Tibial artery (tissue), 4 donors: Measurements from ENCODE around the gene TBC1D24.

ENCODE experiments used
- DNase-seq, 2 donors: peaks; one replicate each; pipeline ENCODE4 v3.0.0-alpha.2; 2019
- H3K27ac ChIP-seq, 2 donors: fragments of 200-600 bp; sonication (generic) in 1 of 2; 1 replicate in 1 of 2; 2 replicates in 1 of 2; pipeline ENCODE4 v1.5.1; 2018 to 2019; ENCODE audit warnings: mild to moderate bottlenecking in 1 of 2
- H3K27me3 ChIP-seq, 2 donors: fragments of 200-600 bp; sonication (generic) in 1 of 2; one replicate each; pipeline versions ENCODE4 v1.5.1 to v1.6.0; 2016 to 2019
- H3K36me3 ChIP-seq, 3 donors: fragments of 200-600 bp; sonication (generic) in 2 of 3; one replicate each; pipeline ENCODE4 v1.5.1; 2016 to 2019; ENCODE audit warnings: mild to moderate bottlenecking in 2 of 3
- H3K4me1 ChIP-seq, 4 donors: fragments of 200-600 bp; sonication (generic) in 2 of 4; 1 replicate in 3 of 4; 2 replicates in 1 of 4; pipeline ENCODE4 v1.5.1; 2016 to 2019
- H3K4me3 ChIP-seq, 2 donors: fragments of 200-600 bp; sonication (generic) in 1 of 2; 1 replicate in 1 of 2; 2 replicates in 1 of 2; pipeline ENCODE4 v1.5.1; 2018 to 2019; ENCODE audit warnings: mild to moderate bottlenecking in 2 of 2
- H3K9me3 ChIP-seq, 3 donors: fragments of 200-600 bp; sonication (generic) in 1 of 3; one replicate each; pipeline ENCODE4 v1.5.1; 2016 to 2019
- CTCF ChIP-seq, 2 experiments: fragments of 200-600 bp in 1 of 2; fragments of 450-650 bp in 1 of 2; IDR thresholded peaks; one replicate each; pipeline ENCODE4 v1.5.1; 2017 to 2019; ENCODE audit warnings: antibody characterized with exemption in 2 of 2, mild to moderate bottlenecking in 1 of 2, moderate library complexity in 1 of 2
- intact Hi-C: fragments of 100-400 bp; cut with DNase I; formaldehyde crosslinking; loops from one replicate; pipeline ENCODE4 v1.15.0; 2023; ENCODE audit warnings: low total_unique reads

Gene TBC1D24

GRCh38 chr16:2498531-2499253, 23.8 kb downstream of the TBC1D24 start:
- Histone ChIP-seq H3K27me3 (no peaks in the 10 kb centered on the region), H3K27ac (no peak overlapping the region), H3K9me3 (no peaks in the 10 kb centered on the region), H3K36me3 (peaks cover 0 to 22% (median 4%) of the 10 kb centered on the region in 3 donors), H3K4me3 (no peak overlapping the region), H3K4me1 (peaks cover 0 to 59% (median 19%) of the 10 kb centered on the region in 4 donors)
- TF ChIP-seq CTCF (IDR thresholded peaks at IDR 0.05) = no peak
- DNase-seq = no peak
- intact Hi-C loops = no loop called here

- H3K9me3 ChIP-seq = no peaks in the 10 kb centered on the region
- DNase-seq = no peak
- peaks cover 0 to 22% (median 4%) of the 10 kb centered on the region in 3 donors for H3K36me3 ChIP-seq
- no peak overlapping the region for H3K4me3 ChIP-seq
- no peak for TF ChIP-seq CTCF (IDR thresholded peaks at IDR 0.05)
- H3K27me3 ChIP-seq = no peaks in the 10 kb centered on the region
- H3K27ac ChIP-seq = no peak overlapping the region
- intact Hi-C loops = no loop called here
- H3K4me1 ChIP-seq = peaks cover 0 to 59% (median 19%) of the 10 kb centered on the region in 4 donors
These were observed 24.5 kb downstream of the TBC1D24 start for GRCh38 chr16:2499454-2499853.

GRCh38 chr16:2499890-2500429, 25.0 kb downstream of the TBC1D24 start:
- Histone ChIP-seq H3K27me3 (no peaks in the 10 kb centered on the region), H3K36me3 (peaks cover 0 to 22% (median 4%) of the 10 kb centered on the region in 3 donors), H3K4me1 (peaks cover 0 to 59% (median 19%) of the 10 kb centered on the region in 4 donors), H3K4me3 (no peak overlapping the region), H3K9me3 (no peaks in the 10 kb centered on the region), H3K27ac (no peak overlapping the region)
- no peak for DNase-seq
- intact Hi-C loops = loop anchor here (2.0 to 5.0 kb wide), 2 partner anchors 73 to 159 kb away; partner anchors contain the start of genes ABCA3 and CCNF
- no peak for TF ChIP-seq CTCF (IDR thresholded peaks at IDR 0.05)

- H3K4me1 ChIP-seq = peaks cover 0 to 59% (median 19%) of the 10 kb centered on the region in 4 donors
- H3K9me3 ChIP-seq = no peaks in the 10 kb centered on the region
- H3K4me3 ChIP-seq = no peak overlapping the region
- no peak for DNase-seq
- intact Hi-C loops = loop anchor here (2.0 to 5.0 kb wide), 2 partner anchors 73 to 160 kb away; partner anchors contain the start of genes ABCA3 and CCNF
- no peaks in the 10 kb centered on the region for H3K27me3 ChIP-seq
- H3K36me3 ChIP-seq = peaks cover 0 to 22% (median 4%) of the 10 kb centered on the region in 3 donors
- TF ChIP-seq CTCF (IDR thresholded peaks at IDR 0.05) = no peak
- no peak overlapping the region for H3K27ac ChIP-seq
These were observed 25.5 kb downstream of the TBC1D24 start for GRCh38 chr16:2500430-2500917.

GRCh38 chr16:2500918-2501750, 26.2 kb downstream of the TBC1D24 start:
- Histone ChIP-seq H3K4me1 (peaks cover 0 to 59% (median 19%) of the 10 kb centered on the region in 4 donors), H3K4me3 (peak overlapping the region in 1 of 2 donors; percentile 35), H3K27ac (no peak overlapping the region), H3K9me3 (no peaks in the 10 kb centered on the region), H3K36me3 (peaks cover 0 to 19% (median 3%) of the 10 kb centered on the region in 3 donors), H3K27me3 (no peaks in the 10 kb centered on the region)
- peak; percentile 98 to 99 for TF ChIP-seq CTCF (IDR thresholded peaks at IDR 0.05)
- intact Hi-C loops = loop anchor here (2.0 to 5.0 kb wide), 2 partner anchors 74 to 160 kb away; partner anchors contain the start of genes ABCA3 and CCNF
- peak; percentile 79 to 87 for DNase-seq
